ENCODE data around the gene MECP2. TPM values are rescaled to one million over a fixed set of nuclear protein-coding genes. Genes with fewer than 3 reads are reported as not detected.

Gene MECP2
- total RNA-seq, 1 experiment from 2014 or later: 47.3 TPM

DNA sequence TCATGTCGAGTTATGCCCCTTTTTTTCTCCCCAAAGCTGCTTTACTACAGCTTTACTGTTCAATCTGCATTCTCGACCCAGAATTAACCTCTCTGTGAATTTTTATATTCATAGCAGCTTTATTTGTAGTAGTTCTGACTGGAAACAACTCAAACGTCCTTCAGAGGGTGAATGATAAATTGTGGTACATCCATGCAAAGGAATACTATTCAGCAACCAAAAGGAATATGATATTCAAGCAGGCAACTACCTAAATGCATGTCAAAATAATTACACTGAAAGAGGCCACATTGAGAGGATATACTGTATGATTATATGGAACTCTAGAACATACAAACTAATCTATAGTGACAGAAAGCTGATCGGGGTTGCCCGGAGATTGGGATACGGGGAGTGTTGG is 20.0 kb upstream of the MECP2 start:
- intact Hi-C loops (cut with micrococcal nuclease): no loop called here
- Histone ChIP-seq H3K79me2 (ENCODE audit: low read length) (no peaks in the 10 kb centered on the region), H3K9me2 (replicated peaks; ENCODE audit: low read length) (no peaks in the 10 kb centered on the region), H3K4me1 (ENCODE audit: insufficient read depth, low read length) (peaks cover 15% of the 10 kb centered on the region), H3K9me3 (ENCODE audit: low read length) (no peaks in the 10 kb centered on the region), H3K27ac (ENCODE audit: low read length) (no peak overlapping the region), H2AFZ (ENCODE audit: low read length) (no peak overlapping the region), H3K27me3 (ENCODE audit: low read length) (no peaks in the 10 kb centered on the region), H3K36me3 (ENCODE audit: low read depth, low read length) (no peaks in the 10 kb centered on the region), H3F3A (ENCODE audit: low read length, unreplicated experiment) (no peaks in the 10 kb centered on the region), H3K9ac (ENCODE audit: low read length) (no peak overlapping the region), H3K4me3 (ENCODE audit: low read length) (no peak overlapping the region), H3K4me2 (ENCODE audit: low read length) (no peak overlapping the region), H4K20me1 (ENCODE audit: low read length) (no peaks in the 10 kb centered on the region)
- TF ChIP-seq, protein P1, sequence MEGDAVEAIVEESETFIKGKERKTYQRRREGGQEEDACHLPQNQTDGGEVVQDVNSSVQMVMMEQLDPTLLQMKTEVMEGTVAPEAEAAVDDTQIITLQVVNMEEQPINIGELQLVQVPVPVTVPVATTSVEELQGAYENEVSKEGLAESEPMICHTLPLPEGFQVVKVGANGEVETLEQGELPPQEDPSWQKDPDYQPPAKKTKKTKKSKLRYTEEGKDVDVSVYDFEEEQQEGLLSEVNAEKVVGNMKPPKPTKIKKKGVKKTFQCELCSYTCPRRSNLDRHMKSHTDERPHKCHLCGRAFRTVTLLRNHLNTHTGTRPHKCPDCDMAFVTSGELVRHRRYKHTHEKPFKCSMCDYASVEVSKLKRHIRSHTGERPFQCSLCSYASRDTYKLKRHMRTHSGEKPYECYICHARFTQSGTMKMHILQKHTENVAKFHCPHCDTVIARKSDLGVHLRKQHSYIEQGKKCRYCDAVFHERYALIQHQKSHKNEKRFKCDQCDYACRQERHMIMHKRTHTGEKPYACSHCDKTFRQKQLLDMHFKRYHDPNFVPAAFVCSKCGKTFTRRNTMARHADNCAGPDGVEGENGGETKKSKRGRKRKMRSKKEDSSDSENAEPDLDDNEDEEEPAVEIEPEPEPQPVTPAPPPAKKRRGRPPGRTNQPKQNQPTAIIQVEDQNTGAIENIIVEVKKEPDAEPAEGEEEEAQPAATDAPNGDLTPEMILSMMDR (conservative IDR thresholded peaks at IDR 0.05; ENCODE audit: low read depth, low read length): no peak
- TF ChIP-seq EZH2phosphoT487 (IDR thresholded peaks at IDR 0.05; ENCODE audit: borderline replicate concordance, low read length) (no peak), EZH2 (IDR thresholded peaks at IDR 0.05; ENCODE audit: low read length, unreplicated experiment) (no peak)
- ChIA-PET CTCF (no interaction called here), POLR2A (ENCODE audit: unreplicated experiment) (no interaction called here)
- BruUV-seq (replicated peaks): no TSS peak
- no peak for ATAC-seq
- no peak for DNase-seq

GRCh38 chrX:154116426-154117211 is 19.1 kb upstream of the MECP2 start:
- CTCF ChIA-PET: interaction anchor here (0.5 kb wide), 1 partner anchor 16 kb away, joined by 15 read pairs; no protein-coding TSS in a partner anchor
- POLR2A ChIA-PET (ENCODE audit: unreplicated experiment): interaction anchor here (0.6 kb wide), 1 partner anchor 253 kb away, joined by 5 read pairs; no protein-coding TSS in a partner anchor

More at GRCh38 chrX:154116426-154117211, 19.1 kb upstream of the MECP2 start:
- no peaks in the 10 kb centered on the region for H3K9me2 ChIP-seq (replicated peaks; ENCODE audit: low read length)
- peaks cover 5% of the 10 kb centered on the region for H3K4me1 ChIP-seq (ENCODE audit: insufficient read depth, low read length)
- no peak overlapping the region for H3K4me2 ChIP-seq (ENCODE audit: low read length)
- intact Hi-C loops (cut with micrococcal nuclease): no loop called here
- no peak overlapping the region for H3K27ac ChIP-seq (ENCODE audit: low read length)
- H3K9me3 ChIP-seq (ENCODE audit: low read length): no peaks in the 10 kb centered on the region
- no peaks in the 10 kb centered on the region for H3K79me2 ChIP-seq (ENCODE audit: low read length)
- H3K4me3 ChIP-seq (ENCODE audit: low read length): no peak overlapping the region
- no peak overlapping the region for H2AFZ ChIP-seq (ENCODE audit: low read length)
- H4K20me1 ChIP-seq (ENCODE audit: low read length): no peaks in the 10 kb centered on the region
- no peak for DNase-seq
- no TSS peak for BruUV-seq (replicated peaks)
- no peak overlapping the region for H3K9ac ChIP-seq (ENCODE audit: low read length)
- H3K27me3 ChIP-seq (ENCODE audit: low read length): no peaks in the 10 kb centered on the region
- TF ChIP-seq EZH2phosphoT487 (IDR thresholded peaks at IDR 0.05; ENCODE audit: borderline replicate concordance, low read length) (no peak), EZH2 (IDR thresholded peaks at IDR 0.05; ENCODE audit: low read length, unreplicated experiment) (no peak)
- TF ChIP-seq, protein P1 (conservative IDR thresholded peaks at IDR 0.05; ENCODE audit: low read depth, low read length): no peak
- no peaks in the 10 kb centered on the region for H3K36me3 ChIP-seq (ENCODE audit: low read depth, low read length)
- H3F3A ChIP-seq (ENCODE audit: low read length, unreplicated experiment): no peaks in the 10 kb centered on the region
- ATAC-seq: no peak

Data from PC-3 (cell line).